ENCODE measurements around the gene APOO. TPM values are rescaled to one million over a fixed set of nuclear protein-coding genes. Genes with fewer than 3 reads are reported as not detected.

Gene APOO
- total RNA-seq, 1 donor from 2014 or later = 8.6 TPM

DNA sequence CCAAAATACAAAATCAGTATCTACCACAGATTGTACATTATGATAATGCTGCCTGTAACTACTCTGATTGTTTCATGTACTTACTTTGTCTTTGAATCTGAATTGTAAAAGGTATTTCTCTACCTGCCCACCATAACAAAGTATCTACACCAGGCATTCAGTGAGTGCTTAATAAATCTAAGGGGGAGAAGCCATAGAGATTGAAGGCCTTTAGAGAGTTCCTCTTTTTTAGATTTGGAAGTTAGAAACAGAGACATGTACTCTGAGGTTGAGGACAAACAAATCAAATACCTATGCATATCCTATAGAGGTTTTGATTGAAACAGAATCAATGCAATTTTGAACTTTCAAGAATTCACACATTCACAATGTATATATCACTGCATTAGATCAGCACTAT lies 82.1 kb downstream of the APOO start:
- intact Hi-C loops (cut with DNase I) = no loop called here
- H3K4me1 ChIP-seq = no peaks in the 10 kb centered on the region
- TF ChIP-seq POLR2A (IDR thresholded peaks at IDR 0.05) (no peak), POLR2AphosphoS5 (IDR thresholded peaks at IDR 0.05; ENCODE audit: insufficient read depth in 1 of 2, low read depth in 1 of 2) (no peak)
- TF ChIP-seq, protein P1, sequence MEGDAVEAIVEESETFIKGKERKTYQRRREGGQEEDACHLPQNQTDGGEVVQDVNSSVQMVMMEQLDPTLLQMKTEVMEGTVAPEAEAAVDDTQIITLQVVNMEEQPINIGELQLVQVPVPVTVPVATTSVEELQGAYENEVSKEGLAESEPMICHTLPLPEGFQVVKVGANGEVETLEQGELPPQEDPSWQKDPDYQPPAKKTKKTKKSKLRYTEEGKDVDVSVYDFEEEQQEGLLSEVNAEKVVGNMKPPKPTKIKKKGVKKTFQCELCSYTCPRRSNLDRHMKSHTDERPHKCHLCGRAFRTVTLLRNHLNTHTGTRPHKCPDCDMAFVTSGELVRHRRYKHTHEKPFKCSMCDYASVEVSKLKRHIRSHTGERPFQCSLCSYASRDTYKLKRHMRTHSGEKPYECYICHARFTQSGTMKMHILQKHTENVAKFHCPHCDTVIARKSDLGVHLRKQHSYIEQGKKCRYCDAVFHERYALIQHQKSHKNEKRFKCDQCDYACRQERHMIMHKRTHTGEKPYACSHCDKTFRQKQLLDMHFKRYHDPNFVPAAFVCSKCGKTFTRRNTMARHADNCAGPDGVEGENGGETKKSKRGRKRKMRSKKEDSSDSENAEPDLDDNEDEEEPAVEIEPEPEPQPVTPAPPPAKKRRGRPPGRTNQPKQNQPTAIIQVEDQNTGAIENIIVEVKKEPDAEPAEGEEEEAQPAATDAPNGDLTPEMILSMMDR (IDR thresholded peaks at IDR 0.05) = no peak
- H3K4me3 ChIP-seq = no peak overlapping the region
- H3K27me3 ChIP-seq = no peaks in the 10 kb centered on the region
- no peak for DNase-seq (ENCODE audit: extremely low spot score in 2 of 2)
- H3K27ac ChIP-seq = no peak overlapping the region
- no peaks in the 10 kb centered on the region for H3K9me3 ChIP-seq
- H3K36me3 ChIP-seq = no peaks in the 10 kb centered on the region

DNA sequence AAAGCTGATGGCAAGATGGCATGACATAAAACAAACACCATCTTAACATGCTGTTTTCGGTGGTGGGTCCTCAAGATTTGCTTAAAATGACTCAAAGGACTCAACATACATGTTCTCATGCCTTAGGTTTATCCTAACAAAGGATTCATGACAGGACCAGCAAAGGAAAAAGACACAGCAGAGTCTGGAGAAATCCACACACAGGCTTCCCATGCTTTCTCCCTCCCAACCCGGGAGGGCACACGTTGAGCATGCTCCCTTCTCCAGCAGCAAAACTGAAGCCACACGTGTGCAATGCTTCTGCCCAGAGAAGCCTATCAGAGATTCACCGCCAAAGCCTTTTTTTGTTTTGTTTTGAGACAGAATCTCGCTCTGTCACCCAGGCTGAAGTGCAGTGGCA lies 84.9 kb downstream of the APOO start:
- intact Hi-C loops (cut with DNase I) = no loop called here
- H3K4me1 ChIP-seq = no peaks in the 10 kb centered on the region
- no peaks in the 10 kb centered on the region for H3K36me3 ChIP-seq
- DNase-seq (ENCODE audit: extremely low spot score in 2 of 2) = no peak
- TF ChIP-seq POLR2AphosphoS5 (IDR thresholded peaks at IDR 0.05; ENCODE audit: insufficient read depth in 1 of 2, low read depth in 1 of 2) (no peak), POLR2A (IDR thresholded peaks at IDR 0.05) (no peak)
- TF ChIP-seq, protein P1 (IDR thresholded peaks at IDR 0.05) = no peak
- H3K27me3 ChIP-seq = no peaks in the 10 kb centered on the region
- H3K4me3 ChIP-seq = no peak overlapping the region
- no peak overlapping the region for H3K27ac ChIP-seq
- H3K9me3 ChIP-seq = no peaks in the 10 kb centered on the region

DNA sequence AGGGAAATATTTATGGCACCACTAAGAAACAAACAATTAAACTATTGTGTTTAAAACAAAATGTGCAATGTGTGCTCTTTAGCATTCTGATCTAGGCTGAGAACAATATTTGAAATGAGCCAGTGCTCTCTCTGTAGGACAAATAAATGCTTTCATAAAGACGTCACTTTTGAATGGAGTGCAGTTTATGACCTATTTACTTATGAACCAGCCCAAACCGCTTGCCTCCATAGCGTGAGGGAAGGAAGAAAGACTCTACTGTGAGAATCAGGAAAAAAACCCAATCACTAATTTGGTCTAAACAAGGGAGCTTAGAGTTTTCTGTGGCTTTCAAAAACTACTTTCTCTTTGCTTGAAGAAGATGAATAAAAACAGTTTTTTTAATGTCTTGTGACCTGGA lies 85.3 kb downstream of the APOO start:
- DNase-seq (ENCODE audit: extremely low spot score in 2 of 2) = no peak
- Histone ChIP-seq H3K36me3 (no peaks in the 10 kb centered on the region), H3K27ac (no peak overlapping the region), H3K4me3 (no peak overlapping the region), H3K9me3 (no peaks in the 10 kb centered on the region), H3K4me1 (no peaks in the 10 kb centered on the region), H3K27me3 (no peaks in the 10 kb centered on the region)
- TF ChIP-seq, protein P1 (IDR thresholded peaks at IDR 0.05) = no peak
- TF ChIP-seq POLR2AphosphoS5 (IDR thresholded peaks at IDR 0.05; ENCODE audit: insufficient read depth in 1 of 2, low read depth in 1 of 2) (no peak), POLR2A (IDR thresholded peaks at IDR 0.05) (no peak)
- intact Hi-C loops (cut with DNase I) = no loop called here

DNA sequence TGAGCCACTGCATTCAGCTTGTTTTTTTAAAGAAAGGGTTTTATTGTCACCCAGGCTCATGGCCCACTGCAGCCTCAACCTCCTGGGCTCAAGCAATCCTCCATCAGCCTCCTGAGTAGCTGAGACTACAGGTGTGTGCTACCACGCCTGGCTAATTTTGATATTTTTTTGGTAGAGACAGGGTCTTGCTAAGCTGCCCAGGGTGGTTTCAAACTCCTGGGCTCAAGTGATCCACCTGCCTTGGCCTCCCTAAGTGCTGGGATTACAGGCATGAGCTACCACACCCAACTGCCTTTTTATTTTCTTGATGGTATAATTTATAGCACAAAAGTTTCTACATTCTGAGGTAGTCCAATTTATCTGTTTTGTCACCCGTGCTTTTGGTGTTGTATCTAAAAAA lies 85.9 kb downstream of the APOO start:
- TF ChIP-seq, protein P1 (IDR thresholded peaks at IDR 0.05) = no peak
- TF ChIP-seq POLR2AphosphoS5 (IDR thresholded peaks at IDR 0.05; ENCODE audit: insufficient read depth in 1 of 2, low read depth in 1 of 2) (no peak), POLR2A (IDR thresholded peaks at IDR 0.05) (no peak)
- intact Hi-C loops (cut with DNase I) = no loop called here
- Histone ChIP-seq H3K4me1 (no peaks in the 10 kb centered on the region), H3K4me3 (no peak overlapping the region), H3K36me3 (no peaks in the 10 kb centered on the region), H3K27ac (no peak overlapping the region), H3K9me3 (no peaks in the 10 kb centered on the region), H3K27me3 (no peaks in the 10 kb centered on the region)
- DNase-seq (ENCODE audit: extremely low spot score in 2 of 2) = no peak

DNA sequence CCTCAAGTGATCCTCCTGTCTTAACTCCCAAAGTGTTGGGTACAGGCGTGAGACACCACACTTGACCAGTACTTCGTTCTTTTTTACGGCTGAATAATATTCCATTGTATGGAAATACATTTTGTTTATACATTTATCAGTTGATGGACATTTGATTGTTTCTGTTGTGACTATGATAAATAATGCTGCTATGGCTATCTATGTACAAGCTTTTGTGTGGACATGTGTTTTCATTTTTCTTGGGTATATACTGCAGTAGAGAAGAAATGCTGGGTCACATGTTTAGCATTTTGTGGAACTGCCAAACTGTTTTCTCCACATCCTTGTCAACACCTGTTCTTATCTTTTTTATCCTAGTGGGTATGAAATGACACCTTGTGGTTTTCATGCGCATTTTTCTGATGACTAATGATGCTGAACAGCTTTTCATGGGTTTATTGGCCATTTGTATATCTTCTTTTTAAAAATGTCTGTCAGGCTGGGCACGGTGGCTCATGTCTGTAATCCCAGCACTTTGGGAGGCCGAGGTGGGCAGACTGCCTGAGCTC lies 87.4 kb downstream of the APOO start:
- Histone ChIP-seq H3K27me3 (no peaks in the 10 kb centered on the region), H3K36me3 (no peaks in the 10 kb centered on the region), H3K9me3 (no peaks in the 10 kb centered on the region), H3K27ac (no peak overlapping the region), H3K4me3 (no peak overlapping the region), H3K4me1 (no peaks in the 10 kb centered on the region)
- TF ChIP-seq POLR2A (IDR thresholded peaks at IDR 0.05) (no peak), POLR2AphosphoS5 (IDR thresholded peaks at IDR 0.05; ENCODE audit: insufficient read depth in 1 of 2, low read depth in 1 of 2) (no peak)
- TF ChIP-seq, protein P1 (IDR thresholded peaks at IDR 0.05) = no peak
- intact Hi-C loops (cut with DNase I) = no loop called here
- no peak for DNase-seq (ENCODE audit: extremely low spot score in 2 of 2)

Data from vagina (tissue), 2 donors.